K562 (cell line): ENCODE measurements around the gene CNTRL.

Experiments
- POLR2A ChIP-seq: fragments of 450-650 bp; conservative IDR thresholded peaks from 2 replicates; pipeline ENCODE4 v1.6.1; 2016
- SPI1 ChIP-seq: IDR thresholded peaks from 2 replicates; pipeline ENCODE4 v1.6.1; 2011; ENCODE audit warnings: low read depth, low read length, control low read depth, borderline replicate concordance
- XRCC5 ChIP-seq: fragments of 200-400 bp; formaldehyde crosslinking; IDR thresholded peaks from 2 replicates; pipeline ENCODE4 v1.6.1; 2017; ENCODE audit warnings: low read depth, mild to moderate bottlenecking, low read length
- ZFP36 ChIP-seq: fragments of 150-350 bp; IDR thresholded peaks from 2 replicates; pipeline ENCODE4 v1.6.1; 2018; ENCODE audit warnings: low read length, low read depth; ENCODE audit not compliant: partially characterized antibody

DNA sequence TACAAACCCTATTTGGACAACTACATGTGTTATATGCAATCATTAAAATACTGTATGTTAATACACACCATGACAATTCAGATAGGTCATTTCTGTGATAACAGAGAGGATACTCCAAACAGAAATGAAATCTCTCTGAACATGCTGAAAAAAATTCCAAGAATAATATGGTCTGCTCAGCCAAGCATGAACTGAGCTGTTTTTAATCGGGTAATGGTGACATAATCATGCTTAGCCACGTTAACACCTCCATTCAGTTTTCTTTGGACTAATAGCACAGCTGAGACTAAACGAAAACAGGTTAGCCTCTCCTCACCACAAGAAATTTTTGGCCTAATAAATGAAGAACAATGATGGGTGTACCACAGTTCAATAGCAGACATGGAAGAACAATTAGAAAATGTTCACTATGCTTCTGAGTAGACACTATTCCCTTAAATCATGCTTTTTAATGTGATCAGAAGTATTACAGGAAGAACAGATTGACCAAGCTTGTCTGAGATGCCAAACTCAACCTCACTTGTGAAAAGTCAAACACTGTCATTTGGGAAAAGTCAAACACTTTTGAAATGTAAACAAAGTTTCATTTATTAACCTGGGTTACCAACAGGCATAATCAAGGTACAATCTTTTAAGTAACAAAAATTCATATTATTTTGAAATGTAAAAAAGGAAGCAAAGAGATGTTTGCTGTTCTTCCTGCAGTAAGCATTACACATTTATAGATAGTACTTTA, 107.5 kb downstream of the CNTRL start:
- no peak for TF ChIP-seq XRCC5
- no peak for TF ChIP-seq SPI1
- TF ChIP-seq ZFP36: no peak
- TF ChIP-seq POLR2A: no peak
